Type B pancreatic cell (in vitro differentiated cells): ENCODE measurements around the gene NXPE4. TPM values are rescaled to one million over a fixed set of nuclear protein-coding genes. Genes with fewer than 3 reads are reported as not detected.
"Not testable (repeated sequence)": the region's sequence is repeated elsewhere in the genome, so short reads cannot be mapped to it uniquely, and the experiment has no call there.

Source experiments
- DNase-seq: peaks from one replicate; pipeline ENCODE4 v3.0.0; 2021; ENCODE audit warnings: mixed read lengths; ENCODE audit not compliant: unreplicated experiment; ENCODE audit errors: extremely low spot score
- H3K27ac Mint-ChIP-seq: 2 replicates; pipeline ENCODE4 v1.8.0; 2021; ENCODE audit warnings: mild to moderate bottlenecking, mixed read lengths
- H3K27me3 Mint-ChIP-seq: 2 replicates; pipeline ENCODE4 v1.8.0; 2021; ENCODE audit warnings: mixed read lengths
- H3K36me3 Mint-ChIP-seq: 2 replicates; pipeline ENCODE4 v1.8.0; 2021; ENCODE audit warnings: mixed read lengths
- H3K4me1 Mint-ChIP-seq: one replicate; pipeline ENCODE4 v1.8.0; 2021; ENCODE audit warnings: mixed read lengths; ENCODE audit not compliant: unreplicated experiment
- H3K4me3 Mint-ChIP-seq: 2 replicates; pipeline ENCODE4 v1.8.0; 2021; ENCODE audit warnings: mild to moderate bottlenecking, mixed read lengths
- H3K9me3 Mint-ChIP-seq: 2 replicates; pipeline ENCODE4 v1.8.0; 2021; ENCODE audit warnings: mixed read lengths
- CTCF ChIP-seq: fragments of 200-600 bp; sonication (generic); conservative IDR thresholded peaks from 2 replicates; pipeline ENCODE4 v1.5.0; 2021; ENCODE audit warnings: antibody characterized with exemption, mild to moderate bottlenecking
- total RNA-seq: library from RNA; stranded (reverse); gene quantifications from 2 replicates; pipeline ENCODE4 v1.2.1, GENCODE V29; 2021; ENCODE audit warnings: low replicate concordance

The NXPE4 gene
- total RNA-seq, 1 donor from 2014 or later: not detected

- no peak overlapping the region for H3K4me3 Mint-ChIP-seq
- H3K4me1 Mint-ChIP-seq: no peaks in the 10 kb centered on the region
- no peak for TF ChIP-seq CTCF
- no peak for DNase-seq
- H3K36me3 Mint-ChIP-seq: no peaks in the 10 kb centered on the region
- no peaks in the 10 kb centered on the region for H3K27me3 Mint-ChIP-seq
- H3K27ac Mint-ChIP-seq: no peak overlapping the region
- no peaks in the 10 kb centered on the region for H3K9me3 Mint-ChIP-seq
Observed at GRCh38 chr11:114617157-114618124, 21.9 kb upstream of the NXPE4 start.

- TF ChIP-seq CTCF: no peak
- Mint-ChIP-seq H3K27me3 (no peaks in the 10 kb centered on the region), H3K4me1 (no peaks in the 10 kb centered on the region), H3K36me3 (no peaks in the 10 kb centered on the region), H3K9me3 (no peaks in the 10 kb centered on the region), H3K27ac (no peak overlapping the region), H3K4me3 (no peak overlapping the region)
- DNase-seq: no peak
Observed at GRCh38 chr11:114616516-114616915, 20.9 kb upstream of the NXPE4 start.

DNA sequence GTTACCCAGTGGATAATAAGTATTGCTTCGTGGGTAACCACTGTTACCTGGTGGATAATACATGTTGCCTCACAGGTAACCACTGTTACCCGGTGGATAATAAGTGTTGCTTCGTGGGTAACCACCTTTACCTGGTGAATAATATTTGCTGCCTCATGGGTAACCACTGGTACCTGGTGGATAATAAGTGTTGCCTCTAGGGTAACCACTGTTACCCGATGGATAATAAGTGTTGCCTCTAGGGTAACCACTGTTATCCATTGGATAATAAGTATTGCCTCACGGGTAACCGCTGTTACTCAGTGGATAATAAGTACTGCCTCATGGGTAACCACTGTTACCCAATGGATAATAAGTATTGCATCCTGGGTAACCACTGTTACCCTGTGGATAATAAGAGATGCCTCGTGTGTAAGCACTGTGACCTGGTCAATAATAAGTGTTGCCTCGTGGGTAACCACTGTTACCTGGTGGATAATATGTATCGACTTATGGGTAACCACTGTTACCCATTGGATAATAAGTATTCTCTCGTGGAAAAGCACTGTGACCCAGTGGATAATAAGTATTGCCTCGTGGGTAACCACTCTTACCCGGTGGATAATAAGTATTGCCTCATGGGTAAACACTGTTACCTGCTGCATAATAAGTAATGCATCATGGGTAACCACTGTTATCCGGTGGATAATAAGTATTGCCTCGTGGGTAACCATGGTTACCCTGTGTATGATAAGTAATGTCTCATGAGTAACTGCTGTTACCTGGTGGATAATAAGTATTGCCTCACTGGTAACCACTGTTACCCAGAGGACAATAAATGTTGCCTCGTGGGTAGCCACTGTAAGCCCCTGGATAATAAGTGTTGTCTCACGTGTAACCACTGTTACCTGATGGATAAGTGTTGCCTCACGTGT is 20.1 kb upstream of the NXPE4 start:
- Mint-ChIP-seq H3K4me1 (no peaks in the 10 kb centered on the region), H3K27me3 (no peaks in the 10 kb centered on the region), H3K9me3 (no peaks in the 10 kb centered on the region), H3K4me3 (no peak overlapping the region), H3K36me3 (no peaks in the 10 kb centered on the region), H3K27ac (no peak overlapping the region)
- no peak for TF ChIP-seq CTCF
- no peak for DNase-seq

GRCh38 chr11:114614127-114614720 is 18.6 kb upstream of the NXPE4 start:
- H3K36me3 Mint-ChIP-seq: no peaks in the 10 kb centered on the region
- H3K27ac Mint-ChIP-seq: no peak overlapping the region
- H3K9me3 Mint-ChIP-seq: no peaks in the 10 kb centered on the region
- H3K27me3 Mint-ChIP-seq: no peaks in the 10 kb centered on the region
- no peak for DNase-seq
- no peak for TF ChIP-seq CTCF
- no peak overlapping the region for H3K4me3 Mint-ChIP-seq
- H3K4me1 Mint-ChIP-seq: no peaks in the 10 kb centered on the region

- H3K4me3 Mint-ChIP-seq, H3K27me3 Mint-ChIP-seq, H3K4me1 Mint-ChIP-seq, H3K27ac Mint-ChIP-seq, H3K9me3 Mint-ChIP-seq, DNase-seq, H3K36me3 Mint-ChIP-seq: not testable (repeated sequence)
Observed at GRCh38 chr11:114613094-114613493, 17.5 kb upstream of the NXPE4 start.
